ENCODE data around the gene CNTN1. TPM values are rescaled to one million over a fixed set of nuclear protein-coding genes. Genes with fewer than 3 reads are reported as not detected.

Gene CNTN1
- total RNA-seq, 1 experiment from 2014 or later, result not detected

DNA sequence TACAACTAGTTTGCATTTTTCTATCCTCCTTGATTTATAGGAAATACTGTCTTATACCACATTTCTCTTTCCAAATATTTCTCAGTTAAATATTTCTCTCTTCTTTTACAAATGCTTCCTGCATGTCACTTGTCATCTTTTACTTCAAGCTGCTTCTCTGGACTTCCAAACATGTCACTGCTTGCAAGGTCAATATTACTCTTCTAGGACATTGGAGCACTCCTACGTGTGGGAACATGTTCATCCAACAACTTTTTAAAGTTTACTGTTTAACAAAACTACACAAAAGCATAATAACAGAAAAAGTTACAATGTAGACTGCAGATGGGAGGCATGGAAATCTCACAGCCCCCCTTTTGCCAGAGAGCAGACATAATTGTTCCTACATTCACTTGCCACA is 28.5 kb upstream of the CNTN1 start:
- H3K27me3 Mint-ChIP-seq (ENCODE audit: insufficient read depth, unreplicated experiment), result no peaks in the 10 kb centered on the region
- TF ChIP-seq, protein P1, sequence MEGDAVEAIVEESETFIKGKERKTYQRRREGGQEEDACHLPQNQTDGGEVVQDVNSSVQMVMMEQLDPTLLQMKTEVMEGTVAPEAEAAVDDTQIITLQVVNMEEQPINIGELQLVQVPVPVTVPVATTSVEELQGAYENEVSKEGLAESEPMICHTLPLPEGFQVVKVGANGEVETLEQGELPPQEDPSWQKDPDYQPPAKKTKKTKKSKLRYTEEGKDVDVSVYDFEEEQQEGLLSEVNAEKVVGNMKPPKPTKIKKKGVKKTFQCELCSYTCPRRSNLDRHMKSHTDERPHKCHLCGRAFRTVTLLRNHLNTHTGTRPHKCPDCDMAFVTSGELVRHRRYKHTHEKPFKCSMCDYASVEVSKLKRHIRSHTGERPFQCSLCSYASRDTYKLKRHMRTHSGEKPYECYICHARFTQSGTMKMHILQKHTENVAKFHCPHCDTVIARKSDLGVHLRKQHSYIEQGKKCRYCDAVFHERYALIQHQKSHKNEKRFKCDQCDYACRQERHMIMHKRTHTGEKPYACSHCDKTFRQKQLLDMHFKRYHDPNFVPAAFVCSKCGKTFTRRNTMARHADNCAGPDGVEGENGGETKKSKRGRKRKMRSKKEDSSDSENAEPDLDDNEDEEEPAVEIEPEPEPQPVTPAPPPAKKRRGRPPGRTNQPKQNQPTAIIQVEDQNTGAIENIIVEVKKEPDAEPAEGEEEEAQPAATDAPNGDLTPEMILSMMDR (IDR thresholded peaks at IDR 0.05; ENCODE audit: unreplicated experiment), result no peak
- no TSS peak for BruUV-seq (replicated peaks)
- intact Hi-C loops (cut with micrococcal nuclease), result no loop called here
- no peaks in the 10 kb centered on the region for H3K36me3 Mint-ChIP-seq (ENCODE audit: insufficient read depth, unreplicated experiment)
- H3K4me3 Mint-ChIP-seq (ENCODE audit: unreplicated experiment), result no peak overlapping the region
- no peak for DNase-seq (ENCODE audit: unreplicated experiment)
- H3K9me3 Mint-ChIP-seq (ENCODE audit: unreplicated experiment), result no peaks in the 10 kb centered on the region
- H3K27ac Mint-ChIP-seq (ENCODE audit: low read depth, unreplicated experiment), result no peak overlapping the region
- H3K4me1 Mint-ChIP-seq (ENCODE audit: insufficient read depth, unreplicated experiment), result no peaks in the 10 kb centered on the region
- CTCF ChIA-PET, result interaction anchor here (1.7 kb wide), 1 partner anchor 260 kb away, joined by 4 read pairs; no protein-coding TSS in a partner anchor
- POLR2A ChIA-PET, result no interaction called here

DNA sequence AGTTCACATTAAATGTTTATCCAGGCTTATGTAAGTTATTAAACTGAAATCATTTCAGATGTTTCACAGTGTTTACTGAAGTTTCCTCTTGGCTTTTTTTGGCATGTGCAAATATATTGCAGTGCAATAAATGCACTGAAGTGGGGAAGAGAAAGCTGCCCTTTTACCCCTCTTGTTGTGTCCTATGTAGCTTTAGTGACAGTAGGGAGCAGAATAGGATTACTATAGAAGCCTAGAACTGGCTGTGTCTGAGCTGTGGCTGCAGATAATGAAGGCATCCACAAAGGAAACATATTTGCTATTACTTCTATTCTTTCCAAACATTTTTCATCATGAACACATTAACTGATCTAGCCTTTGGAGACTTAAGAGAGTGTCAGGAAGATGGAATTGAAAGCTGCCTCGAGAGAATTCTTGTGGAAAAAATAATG is 24.1 kb upstream of the CNTN1 start:
- intact Hi-C loops (cut with micrococcal nuclease), result no loop called here
- TF ChIP-seq, protein P1 (IDR thresholded peaks at IDR 0.05; ENCODE audit: unreplicated experiment), result no peak
- BruUV-seq (replicated peaks), result no TSS peak
- H3K4me3 Mint-ChIP-seq (ENCODE audit: unreplicated experiment), result no peak overlapping the region
- H3K4me1 Mint-ChIP-seq (ENCODE audit: insufficient read depth, unreplicated experiment), result no peaks in the 10 kb centered on the region
- H3K36me3 Mint-ChIP-seq (ENCODE audit: insufficient read depth, unreplicated experiment), result no peaks in the 10 kb centered on the region
- ChIA-PET CTCF (interaction anchor here (0.9 kb wide), 1 partner anchor 47 kb away, joined by 3 read pairs; no protein-coding TSS in a partner anchor), POLR2A (no interaction called here)
- peaks cover 10% of the 10 kb centered on the region for H3K27me3 Mint-ChIP-seq (ENCODE audit: insufficient read depth, unreplicated experiment)
- no peaks in the 10 kb centered on the region for H3K9me3 Mint-ChIP-seq (ENCODE audit: unreplicated experiment)
- H3K27ac Mint-ChIP-seq (ENCODE audit: low read depth, unreplicated experiment), result no peak overlapping the region
- no peak for DNase-seq (ENCODE audit: unreplicated experiment)

DNA sequence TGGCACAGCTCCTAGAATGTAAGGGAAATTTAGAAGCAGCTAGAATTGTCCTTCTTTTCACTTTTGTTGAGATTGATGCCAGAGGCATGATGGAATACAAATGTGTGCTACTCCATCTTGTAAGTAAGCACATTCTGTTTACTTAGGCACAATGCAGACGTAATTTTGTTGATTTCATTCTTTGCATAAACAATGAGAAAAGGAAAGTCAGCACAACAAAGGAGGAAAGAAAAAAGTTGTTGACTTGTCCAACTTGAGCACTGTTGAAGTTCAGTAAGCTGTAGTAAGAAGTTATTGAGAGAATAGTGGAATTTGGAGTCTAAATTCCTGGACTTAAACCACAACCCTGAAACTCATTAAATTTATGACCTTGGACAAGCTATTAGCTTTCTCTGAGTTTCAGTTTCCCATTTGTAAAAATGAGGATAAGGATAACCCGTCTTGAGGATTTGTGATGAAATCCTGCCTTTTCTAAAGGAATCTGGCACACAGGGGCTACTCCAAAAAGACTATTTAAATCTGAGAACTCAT is 19.4 kb upstream of the CNTN1 start:
- Mint-ChIP-seq H3K36me3 (ENCODE audit: insufficient read depth, unreplicated experiment) (no peaks in the 10 kb centered on the region), H3K4me3 (ENCODE audit: unreplicated experiment) (no peak overlapping the region), H3K4me1 (ENCODE audit: insufficient read depth, unreplicated experiment) (no peaks in the 10 kb centered on the region), H3K27me3 (ENCODE audit: insufficient read depth, unreplicated experiment) (peaks cover 44% of the 10 kb centered on the region), H3K27ac (ENCODE audit: low read depth, unreplicated experiment) (no peak overlapping the region), H3K9me3 (ENCODE audit: unreplicated experiment) (peaks cover 3% of the 10 kb centered on the region)
- TF ChIP-seq, protein P1 (IDR thresholded peaks at IDR 0.05; ENCODE audit: unreplicated experiment), result no peak
- DNase-seq (ENCODE audit: unreplicated experiment), result no peak
- ChIA-PET CTCF (interaction anchor here (0.9 kb wide), 1 partner anchor 51 kb away, joined by 3 read pairs; no protein-coding TSS in a partner anchor), POLR2A (no interaction called here)
- no TSS peak for BruUV-seq (replicated peaks)
- intact Hi-C loops (cut with micrococcal nuclease), result no loop called here

DNA sequence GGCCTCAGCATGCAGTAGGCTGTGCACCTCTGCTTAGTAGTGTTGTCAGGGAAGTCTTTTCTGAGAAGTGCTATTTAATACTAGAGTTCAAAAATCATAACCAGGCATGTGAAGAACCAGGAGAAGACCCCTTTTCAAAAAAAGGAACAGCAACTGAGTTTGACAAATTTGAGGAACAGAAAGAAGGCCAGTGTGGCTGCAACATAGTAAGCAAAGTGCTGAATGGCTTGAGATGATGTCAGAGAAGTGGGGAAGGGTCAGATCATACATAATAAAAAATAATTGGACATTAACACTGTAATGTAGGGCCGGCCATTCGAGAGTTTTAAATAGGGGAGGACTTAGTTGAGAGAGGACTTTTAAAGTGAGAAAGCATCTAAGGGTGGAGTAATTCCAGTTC is 11.1 kb upstream of the CNTN1 start:
- no peak overlapping the region for H3K27ac Mint-ChIP-seq (ENCODE audit: low read depth, unreplicated experiment)
- BruUV-seq (replicated peaks), result no TSS peak

More for the DNA sequence above, 11.1 kb upstream of the CNTN1 start:
- peaks cover 85% of the 10 kb centered on the region for H3K27me3 Mint-ChIP-seq (ENCODE audit: insufficient read depth, unreplicated experiment)
- intact Hi-C loops (cut with micrococcal nuclease), result no loop called here
- CTCF ChIA-PET, result no interaction called here
- H3K4me3 Mint-ChIP-seq (ENCODE audit: unreplicated experiment), result no peak overlapping the region
- H3K4me1 Mint-ChIP-seq (ENCODE audit: insufficient read depth, unreplicated experiment), result no peaks in the 10 kb centered on the region
- peaks cover 16% of the 10 kb centered on the region for H3K9me3 Mint-ChIP-seq (ENCODE audit: unreplicated experiment)
- DNase-seq (ENCODE audit: unreplicated experiment), result no peak
- no peaks in the 10 kb centered on the region for H3K36me3 Mint-ChIP-seq (ENCODE audit: insufficient read depth, unreplicated experiment)
- TF ChIP-seq, protein P1 (IDR thresholded peaks at IDR 0.05; ENCODE audit: unreplicated experiment), result no peak
- POLR2A ChIA-PET, result no interaction called here
